Stomach (tissue), 4 donors: ENCODE data around the gene TRMO.

Source experiments
- POLR2AphosphoS5 ChIP-seq, 3 donors: sonication (generic); formaldehyde crosslinking; IDR thresholded peaks; one replicate each; pipeline ENCODE4 v1.6.1; 2016; ENCODE audit warnings: antibody characterized with exemption in 3 of 3
- TF ChIP-seq, protein P1 (sequence below), 7 experiments: fragments of 450-650 bp in 4 of 7; fragments of 200-600 bp in 3 of 7; sonication (generic) in 3 of 7; IDR thresholded peaks; one replicate each; pipeline ENCODE4 v1.5.1; 2016 to 2019; ENCODE audit warnings: antibody characterized with exemption in 7 of 7, control low read depth in 2 of 7, mild to moderate bottlenecking in 1 of 7

DNA sequence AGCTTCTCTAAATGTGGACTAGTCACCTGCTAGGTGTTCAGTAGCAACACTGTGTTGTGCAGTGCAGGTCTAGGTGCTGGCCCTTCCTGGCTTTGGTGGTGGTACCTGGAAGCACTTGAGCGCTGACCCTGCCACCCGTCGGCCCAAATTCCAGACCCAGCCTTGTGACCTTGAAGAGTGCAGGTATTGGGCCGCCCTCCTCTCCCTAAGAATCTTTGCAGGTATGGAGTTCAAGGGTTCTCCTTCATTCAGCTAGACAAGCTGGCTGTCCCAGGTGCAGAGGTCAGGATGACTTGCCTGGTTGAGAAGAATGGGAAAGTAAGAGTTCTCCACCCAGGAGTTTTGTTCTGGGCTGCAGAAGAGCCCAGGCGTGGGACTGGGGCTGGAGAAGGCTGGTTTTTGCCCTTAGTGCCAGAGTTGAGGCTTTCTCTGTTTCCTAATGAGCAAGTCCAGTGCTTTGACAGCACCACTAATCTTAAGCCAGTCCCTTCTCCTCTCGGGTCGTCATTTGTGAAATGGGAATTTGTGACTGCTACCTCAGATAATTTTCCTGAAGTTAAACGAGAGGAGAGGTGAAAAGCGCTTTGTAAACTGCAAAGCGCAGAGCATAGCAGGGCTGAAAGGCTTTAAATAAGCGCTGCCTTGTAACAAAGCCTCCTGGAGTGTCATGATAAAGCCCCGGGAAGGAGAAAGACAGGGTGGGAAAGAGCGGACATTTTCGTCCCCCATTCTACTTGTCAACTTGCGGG lies 65.3 kb downstream of the TRMO start:
- TF ChIP-seq POLR2AphosphoS5 (IDR thresholded peaks at IDR 0.05) = no peak
- TF ChIP-seq, protein P1, sequence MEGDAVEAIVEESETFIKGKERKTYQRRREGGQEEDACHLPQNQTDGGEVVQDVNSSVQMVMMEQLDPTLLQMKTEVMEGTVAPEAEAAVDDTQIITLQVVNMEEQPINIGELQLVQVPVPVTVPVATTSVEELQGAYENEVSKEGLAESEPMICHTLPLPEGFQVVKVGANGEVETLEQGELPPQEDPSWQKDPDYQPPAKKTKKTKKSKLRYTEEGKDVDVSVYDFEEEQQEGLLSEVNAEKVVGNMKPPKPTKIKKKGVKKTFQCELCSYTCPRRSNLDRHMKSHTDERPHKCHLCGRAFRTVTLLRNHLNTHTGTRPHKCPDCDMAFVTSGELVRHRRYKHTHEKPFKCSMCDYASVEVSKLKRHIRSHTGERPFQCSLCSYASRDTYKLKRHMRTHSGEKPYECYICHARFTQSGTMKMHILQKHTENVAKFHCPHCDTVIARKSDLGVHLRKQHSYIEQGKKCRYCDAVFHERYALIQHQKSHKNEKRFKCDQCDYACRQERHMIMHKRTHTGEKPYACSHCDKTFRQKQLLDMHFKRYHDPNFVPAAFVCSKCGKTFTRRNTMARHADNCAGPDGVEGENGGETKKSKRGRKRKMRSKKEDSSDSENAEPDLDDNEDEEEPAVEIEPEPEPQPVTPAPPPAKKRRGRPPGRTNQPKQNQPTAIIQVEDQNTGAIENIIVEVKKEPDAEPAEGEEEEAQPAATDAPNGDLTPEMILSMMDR (IDR thresholded peaks at IDR 0.05) = no peak
